DND-41 (cell line): ENCODE measurements around the gene COA3.

Experiments
- CTCF ChIP-seq: IDR thresholded peaks from 2 replicates; pipeline ENCODE4 v1.5.1; 2012; ENCODE audit warnings: borderline replicate concordance, low read length, moderate library complexity, mild to moderate bottlenecking; ENCODE audit not compliant: poor library complexity, severe bottlenecking; ENCODE audit errors: extremely low read depth
- EZH2 ChIP-seq: IDR thresholded peaks from 3 replicates; pipeline ENCODE4 v1.6.1; 2012; ENCODE audit warnings: borderline replicate concordance, low read depth, mild to moderate bottlenecking, moderate library complexity, low read length, inconsistent platforms; ENCODE audit not compliant: severe bottlenecking

- TF ChIP-seq CTCF (no peak), EZH2 (no peak)
These were observed 49.4 kb downstream of the COA3 start for GRCh38 chr17:42748908-42749798.
